ENCODE data around the gene CDK9.

GRCh38 chr9:127829205-127829906 is 43.5 kb downstream of the CDK9 start:
- TF ChIP-seq CTCF (IDR thresholded peaks at IDR 0.05) (no peak), TCF7L2 (IDR thresholded peaks at IDR 0.05; ENCODE audit: low read depth, low read length) (no peak), POLR2AphosphoS5 (IDR thresholded peaks at IDR 0.05; ENCODE audit: low read depth, low read length) (no peak)
